Uterus (tissue), 2 donors: ENCODE measurements around the gene CDK1.

Experiments used
- POLR2A ChIP-seq, 2 donors: fragments of 450-650 bp; IDR thresholded peaks; one replicate each; pipeline ENCODE4 v1.6.1; 2016; ENCODE audit warnings: antibody characterized with exemption in 2 of 2, mild to moderate bottlenecking in 1 of 2, moderate library complexity in 1 of 2
- TF ChIP-seq, protein P1 (sequence below), 4 experiments: fragments of 200-600 bp in 2 of 4; fragments of 450-650 bp in 2 of 4; sonication (generic) in 2 of 4; IDR thresholded peaks; one replicate each; pipeline ENCODE4 v1.5.1; 2016 to 2019; ENCODE audit warnings: antibody characterized with exemption in 4 of 4, mild to moderate bottlenecking in 2 of 4, moderate library complexity in 1 of 4

GRCh38 chr10:60734226-60734625, 44.1 kb upstream of the CDK1 start:
- TF ChIP-seq, protein P1, sequence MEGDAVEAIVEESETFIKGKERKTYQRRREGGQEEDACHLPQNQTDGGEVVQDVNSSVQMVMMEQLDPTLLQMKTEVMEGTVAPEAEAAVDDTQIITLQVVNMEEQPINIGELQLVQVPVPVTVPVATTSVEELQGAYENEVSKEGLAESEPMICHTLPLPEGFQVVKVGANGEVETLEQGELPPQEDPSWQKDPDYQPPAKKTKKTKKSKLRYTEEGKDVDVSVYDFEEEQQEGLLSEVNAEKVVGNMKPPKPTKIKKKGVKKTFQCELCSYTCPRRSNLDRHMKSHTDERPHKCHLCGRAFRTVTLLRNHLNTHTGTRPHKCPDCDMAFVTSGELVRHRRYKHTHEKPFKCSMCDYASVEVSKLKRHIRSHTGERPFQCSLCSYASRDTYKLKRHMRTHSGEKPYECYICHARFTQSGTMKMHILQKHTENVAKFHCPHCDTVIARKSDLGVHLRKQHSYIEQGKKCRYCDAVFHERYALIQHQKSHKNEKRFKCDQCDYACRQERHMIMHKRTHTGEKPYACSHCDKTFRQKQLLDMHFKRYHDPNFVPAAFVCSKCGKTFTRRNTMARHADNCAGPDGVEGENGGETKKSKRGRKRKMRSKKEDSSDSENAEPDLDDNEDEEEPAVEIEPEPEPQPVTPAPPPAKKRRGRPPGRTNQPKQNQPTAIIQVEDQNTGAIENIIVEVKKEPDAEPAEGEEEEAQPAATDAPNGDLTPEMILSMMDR (IDR thresholded peaks at IDR 0.05): no peak
- no peak for TF ChIP-seq POLR2A (IDR thresholded peaks at IDR 0.05)
